ENCODE measurements around the gene TAF1B.

TAF1B gene

DNA sequence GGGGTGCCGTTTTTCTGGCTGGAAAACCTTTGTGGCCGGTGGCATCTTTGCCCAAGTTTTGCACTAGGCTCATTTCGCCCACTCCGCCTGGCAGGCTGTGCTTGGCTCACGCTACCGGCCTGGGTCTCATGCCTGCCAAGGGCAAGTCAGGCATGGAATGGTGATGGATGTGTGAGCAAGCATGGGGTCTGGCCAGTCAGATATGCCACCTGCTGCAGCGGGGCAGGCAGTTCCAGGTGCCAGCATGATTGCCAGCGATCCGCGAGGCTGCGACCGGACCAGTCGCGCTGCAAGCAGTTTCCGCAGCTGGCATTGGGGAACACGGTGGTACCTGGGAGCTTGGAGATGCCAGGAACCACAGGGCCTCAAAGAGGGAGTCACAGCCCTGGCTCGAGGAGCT lies 40.6 kb downstream of the TAF1B start:
- Histone ChIP-seq H3K27me3 (ENCODE audit: control insufficient read depth, insufficient read depth, low read length) (no peaks in the 10 kb centered on the region), H3K4me1 (ENCODE audit: control insufficient read depth, insufficient read depth, low read length) (no peaks in the 10 kb centered on the region), H3K9ac (ENCODE audit: low read length) (no peak overlapping the region), H3K4me3 (ENCODE audit: low read length) (no peak overlapping the region), H3K36me3 (ENCODE audit: control insufficient read depth, insufficient read depth, low read length) (no peaks in the 10 kb centered on the region), H3K27ac (ENCODE audit: low read depth, low read length) (no peak overlapping the region)

- Histone ChIP-seq H3K4me1 (ENCODE audit: control insufficient read depth, insufficient read depth, low read length) (no peaks in the 10 kb centered on the region), H3K9ac (ENCODE audit: low read length) (no peak overlapping the region), H3K36me3 (ENCODE audit: control insufficient read depth, insufficient read depth, low read length) (no peaks in the 10 kb centered on the region), H3K27ac (ENCODE audit: low read depth, low read length) (no peak overlapping the region), H3K27me3 (ENCODE audit: control insufficient read depth, insufficient read depth, low read length) (no peaks in the 10 kb centered on the region), H3K4me3 (ENCODE audit: low read length) (no peak overlapping the region)
Observed at GRCh38 chr2:9884436-9884835, 41.2 kb downstream of the TAF1B start.

GRCh38 chr2:9885036-9885684 lies 41.9 kb downstream of the TAF1B start:
- Histone ChIP-seq H3K27me3 (ENCODE audit: control insufficient read depth, insufficient read depth, low read length) (no peaks in the 10 kb centered on the region), H3K9ac (ENCODE audit: low read length) (no peak overlapping the region), H3K27ac (ENCODE audit: low read depth, low read length) (no peak overlapping the region), H3K36me3 (ENCODE audit: control insufficient read depth, insufficient read depth, low read length) (no peaks in the 10 kb centered on the region), H3K4me1 (ENCODE audit: control insufficient read depth, insufficient read depth, low read length) (no peaks in the 10 kb centered on the region), H3K4me3 (ENCODE audit: low read length) (no peak overlapping the region)

GRCh38 chr2:9887513-9887912 lies 44.2 kb downstream of the TAF1B start:
- H3K4me1 ChIP-seq (ENCODE audit: control insufficient read depth, insufficient read depth, low read length): no peaks in the 10 kb centered on the region

DNA sequence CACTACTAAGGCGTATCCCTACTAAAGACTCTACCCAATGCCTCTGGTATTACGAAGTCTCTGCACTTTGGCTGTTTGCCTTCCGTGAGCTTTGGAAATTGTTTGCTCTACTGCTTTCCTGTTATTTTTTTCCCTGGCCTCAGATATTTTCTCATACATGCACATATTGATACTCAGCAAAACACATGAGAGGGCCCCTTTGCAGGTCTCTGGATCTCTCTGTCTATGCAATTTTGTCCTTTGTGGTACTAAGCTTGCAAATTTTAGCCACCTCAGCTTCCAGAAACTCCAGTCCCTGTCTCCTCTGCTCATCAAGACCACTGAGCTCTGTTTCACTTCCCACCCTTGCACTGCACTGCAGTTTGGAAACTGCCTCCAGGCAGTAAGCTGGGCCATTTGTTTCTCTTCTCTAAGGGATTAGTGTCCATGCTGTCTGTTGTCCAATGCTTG lies 46.6 kb downstream of the TAF1B start:
- Histone ChIP-seq H3K4me3 (ENCODE audit: low read length) (no peak overlapping the region), H3K36me3 (ENCODE audit: control insufficient read depth, insufficient read depth, low read length) (no peaks in the 10 kb centered on the region), H3K27ac (ENCODE audit: low read depth, low read length) (no peak overlapping the region), H3K4me1 (ENCODE audit: control insufficient read depth, insufficient read depth, low read length) (no peaks in the 10 kb centered on the region), H3K9ac (ENCODE audit: low read length) (no peak overlapping the region), H3K27me3 (ENCODE audit: control insufficient read depth, insufficient read depth, low read length) (no peaks in the 10 kb centered on the region)

More at GRCh38 chr2:9887513-9887912, 44.2 kb downstream of the TAF1B start:
- Histone ChIP-seq H3K9ac (ENCODE audit: low read length) (no peak overlapping the region), H3K27me3 (ENCODE audit: control insufficient read depth, insufficient read depth, low read length) (no peaks in the 10 kb centered on the region), H3K27ac (ENCODE audit: low read depth, low read length) (no peak overlapping the region), H3K36me3 (ENCODE audit: control insufficient read depth, insufficient read depth, low read length) (no peaks in the 10 kb centered on the region), H3K4me3 (ENCODE audit: low read length) (no peak overlapping the region)

- Histone ChIP-seq H3K4me3 (ENCODE audit: low read length) (no peak overlapping the region), H3K36me3 (ENCODE audit: control insufficient read depth, insufficient read depth, low read length) (no peaks in the 10 kb centered on the region), H3K27ac (ENCODE audit: low read depth, low read length) (no peak overlapping the region), H3K9ac (ENCODE audit: low read length) (no peak overlapping the region), H3K27me3 (ENCODE audit: control insufficient read depth, insufficient read depth, low read length) (no peaks in the 10 kb centered on the region), H3K4me1 (ENCODE audit: control insufficient read depth, insufficient read depth, low read length) (peaks cover 6% of the 10 kb centered on the region)
Observed at GRCh38 chr2:9892236-9892635, 49.0 kb downstream of the TAF1B start.

DNA sequence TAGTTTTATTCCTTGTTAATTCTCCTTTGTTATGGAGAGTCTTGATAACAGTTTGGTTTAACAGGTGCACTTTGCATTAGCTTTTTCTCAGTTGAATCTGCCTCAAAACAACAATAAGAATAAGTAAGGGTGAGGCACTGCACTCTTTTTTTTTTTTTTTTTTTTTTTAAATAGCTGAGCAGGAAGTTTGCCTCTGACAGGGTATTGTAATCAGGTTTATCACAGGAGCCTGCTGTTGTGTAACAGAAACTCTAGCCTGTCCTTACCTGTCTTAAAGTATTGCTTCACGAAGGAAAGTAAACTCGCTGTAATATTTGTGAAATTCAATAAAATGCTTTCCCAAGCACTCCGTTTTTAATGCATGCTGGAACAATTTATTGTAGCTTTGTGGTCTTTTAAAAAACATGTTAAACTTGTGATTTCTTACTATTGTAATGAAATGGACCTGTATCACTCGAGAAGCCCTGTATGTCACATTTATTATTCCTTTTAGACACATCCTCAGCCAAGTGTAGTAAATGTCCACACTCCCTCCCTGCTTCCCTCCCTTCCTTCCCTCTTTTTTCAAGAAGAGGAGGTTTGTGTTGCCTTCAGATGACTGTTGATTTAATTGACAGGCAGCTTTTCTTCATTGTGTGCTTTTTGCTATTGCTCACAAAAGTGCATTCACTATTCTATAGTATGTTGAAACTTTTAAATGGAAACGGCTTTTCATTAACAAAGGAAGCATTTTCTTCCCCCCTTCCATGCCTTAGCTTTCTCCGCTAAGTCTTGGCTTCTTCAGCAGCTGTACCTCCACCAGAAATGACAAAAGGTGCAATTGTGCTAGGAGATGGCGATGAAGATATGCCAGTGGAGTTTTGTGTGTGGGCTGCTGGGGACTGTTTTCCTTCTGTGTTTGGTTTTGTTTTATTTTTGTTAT lies 52.7 kb downstream of the TAF1B start:
- H3K27me3 ChIP-seq (ENCODE audit: control insufficient read depth, insufficient read depth, low read length): no peaks in the 10 kb centered on the region
- no peak overlapping the region for H3K9ac ChIP-seq (ENCODE audit: low read length)
- no peaks in the 10 kb centered on the region for H3K36me3 ChIP-seq (ENCODE audit: control insufficient read depth, insufficient read depth, low read length)
- no peak overlapping the region for H3K4me3 ChIP-seq (ENCODE audit: low read length)
- H3K27ac ChIP-seq (ENCODE audit: low read depth, low read length): no peak overlapping the region
- H3K4me1 ChIP-seq (ENCODE audit: control insufficient read depth, insufficient read depth, low read length): peaks cover 12% of the 10 kb centered on the region

DNA sequence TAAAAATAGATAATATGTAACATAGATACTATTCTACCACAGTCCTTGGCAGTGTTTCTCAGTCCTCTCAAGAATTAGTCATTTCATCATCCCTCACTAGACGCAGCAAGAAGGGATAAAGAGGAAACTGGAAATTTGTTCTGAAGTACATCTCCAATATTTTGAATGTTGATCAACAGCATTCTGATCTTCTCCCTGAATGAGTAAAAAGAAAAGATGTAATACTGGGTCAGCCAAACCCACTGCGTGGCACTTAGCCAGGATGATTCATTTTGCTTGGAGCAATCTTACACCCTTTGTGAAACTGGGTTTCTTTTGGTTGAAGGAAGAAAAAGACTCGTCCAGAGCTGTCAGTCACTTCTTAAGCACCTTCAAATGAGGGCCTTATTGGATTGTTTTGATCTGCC lies 54.1 kb downstream of the TAF1B start:
- Histone ChIP-seq H3K27ac (ENCODE audit: low read depth, low read length) (peak overlapping the region; percentile 22), H3K27me3 (ENCODE audit: control insufficient read depth, insufficient read depth, low read length) (no peaks in the 10 kb centered on the region), H3K9ac (ENCODE audit: low read length) (no peak overlapping the region), H3K36me3 (ENCODE audit: control insufficient read depth, insufficient read depth, low read length) (no peaks in the 10 kb centered on the region), H3K4me1 (ENCODE audit: control insufficient read depth, insufficient read depth, low read length) (peaks cover 12% of the 10 kb centered on the region), H3K4me3 (ENCODE audit: low read length) (no peak overlapping the region)

DNA sequence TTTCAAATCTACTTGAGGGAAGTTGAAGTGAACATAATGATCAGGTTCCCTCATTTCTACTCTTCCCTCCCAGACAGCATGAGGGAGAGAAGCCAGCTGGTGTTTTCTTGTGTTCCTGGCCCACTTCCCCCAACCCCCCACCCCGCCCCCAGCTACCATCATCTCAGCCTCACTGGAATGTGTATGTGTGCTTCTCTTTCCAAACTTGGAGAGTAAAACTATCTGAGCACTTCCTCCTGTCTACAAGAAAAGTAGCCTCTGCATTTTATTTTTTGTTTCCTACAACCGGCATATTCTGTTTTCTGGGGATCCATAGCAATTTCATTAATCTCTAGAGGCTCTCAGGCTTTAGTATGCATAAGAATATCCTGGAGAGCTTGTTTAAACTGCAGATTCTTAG lies 54.6 kb downstream of the TAF1B start:
- Histone ChIP-seq H3K9ac (ENCODE audit: low read length) (no peak overlapping the region), H3K27ac (ENCODE audit: low read depth, low read length) (peak overlapping the region; percentile 22), H3K4me3 (ENCODE audit: low read length) (no peak overlapping the region), H3K27me3 (ENCODE audit: control insufficient read depth, insufficient read depth, low read length) (no peaks in the 10 kb centered on the region), H3K36me3 (ENCODE audit: control insufficient read depth, insufficient read depth, low read length) (no peaks in the 10 kb centered on the region), H3K4me1 (ENCODE audit: control insufficient read depth, insufficient read depth, low read length) (peaks cover 12% of the 10 kb centered on the region)

GRCh38 chr2:9905413-9905812 lies 62.1 kb downstream of the TAF1B start:
- H3K27ac ChIP-seq (ENCODE audit: low read depth, low read length): no peak overlapping the region

GRCh38 chr2:9907402-9907801 lies 64.1 kb downstream of the TAF1B start:
- no peaks in the 10 kb centered on the region for H3K27me3 ChIP-seq (ENCODE audit: control insufficient read depth, insufficient read depth, low read length)
- H3K9ac ChIP-seq (ENCODE audit: low read length): no peak overlapping the region
- no peak overlapping the region for H3K4me3 ChIP-seq (ENCODE audit: low read length)
- no peak overlapping the region for H3K27ac ChIP-seq (ENCODE audit: low read depth, low read length)
- no peaks in the 10 kb centered on the region for H3K36me3 ChIP-seq (ENCODE audit: control insufficient read depth, insufficient read depth, low read length)
- H3K4me1 ChIP-seq (ENCODE audit: control insufficient read depth, insufficient read depth, low read length): no peaks in the 10 kb centered on the region

More at GRCh38 chr2:9905413-9905812, 62.1 kb downstream of the TAF1B start:
- H3K4me1 ChIP-seq (ENCODE audit: control insufficient read depth, insufficient read depth, low read length): no peaks in the 10 kb centered on the region
- no peaks in the 10 kb centered on the region for H3K27me3 ChIP-seq (ENCODE audit: control insufficient read depth, insufficient read depth, low read length)
- H3K4me3 ChIP-seq (ENCODE audit: low read length): no peak overlapping the region
- H3K36me3 ChIP-seq (ENCODE audit: control insufficient read depth, insufficient read depth, low read length): no peaks in the 10 kb centered on the region
- no peak overlapping the region for H3K9ac ChIP-seq (ENCODE audit: low read length)

GRCh38 chr2:9908639-9909038 lies 65.4 kb downstream of the TAF1B start:
- no peak overlapping the region for H3K4me3 ChIP-seq (ENCODE audit: low read length)
- H3K4me1 ChIP-seq (ENCODE audit: control insufficient read depth, insufficient read depth, low read length): no peaks in the 10 kb centered on the region
- H3K27ac ChIP-seq (ENCODE audit: low read depth, low read length): no peak overlapping the region
- no peak overlapping the region for H3K9ac ChIP-seq (ENCODE audit: low read length)
- H3K36me3 ChIP-seq (ENCODE audit: control insufficient read depth, insufficient read depth, low read length): no peaks in the 10 kb centered on the region
- no peaks in the 10 kb centered on the region for H3K27me3 ChIP-seq (ENCODE audit: control insufficient read depth, insufficient read depth, low read length)

Data from rectal smooth muscle tissue (tissue), 1 donor.